Islet precursor cell (in vitro differentiated cells): Measurements from ENCODE around the gene EIF6.
"Not testable (repeated sequence)": the region's sequence is repeated elsewhere in the genome, so short reads cannot be mapped to it uniquely, and the experiment has no call there.

ENCODE experiments used
- DNase-seq: peaks from one replicate; pipeline ENCODE4 v3.0.0-alpha.2; 2018

The EIF6 gene

DNA sequence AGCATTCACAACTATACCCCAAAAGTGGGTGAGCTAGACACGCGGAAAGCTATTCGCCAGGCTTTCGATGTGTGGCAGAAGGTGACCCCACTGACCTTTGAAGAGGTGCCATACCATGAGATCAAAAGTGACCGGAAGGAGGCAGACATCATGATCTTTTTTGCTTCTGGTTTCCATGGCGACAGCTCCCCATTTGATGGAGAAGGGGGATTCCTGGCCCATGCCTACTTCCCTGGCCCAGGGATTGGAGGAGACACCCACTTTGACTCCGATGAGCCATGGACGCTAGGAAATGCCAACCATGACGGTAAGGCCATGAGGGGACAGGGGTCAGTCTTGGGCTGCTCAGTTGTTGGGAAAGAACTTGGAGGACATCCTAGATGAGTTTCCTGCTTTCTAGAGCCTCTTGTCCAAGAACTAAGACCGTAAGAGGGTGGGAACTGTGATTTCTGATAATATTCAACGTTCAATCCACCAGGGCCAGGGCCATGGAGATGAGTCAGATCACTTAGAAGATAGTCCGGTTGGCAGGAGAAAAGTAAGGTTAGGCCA is 30.0 kb downstream of the EIF6 start:
- DNase-seq: no peak

DNA sequence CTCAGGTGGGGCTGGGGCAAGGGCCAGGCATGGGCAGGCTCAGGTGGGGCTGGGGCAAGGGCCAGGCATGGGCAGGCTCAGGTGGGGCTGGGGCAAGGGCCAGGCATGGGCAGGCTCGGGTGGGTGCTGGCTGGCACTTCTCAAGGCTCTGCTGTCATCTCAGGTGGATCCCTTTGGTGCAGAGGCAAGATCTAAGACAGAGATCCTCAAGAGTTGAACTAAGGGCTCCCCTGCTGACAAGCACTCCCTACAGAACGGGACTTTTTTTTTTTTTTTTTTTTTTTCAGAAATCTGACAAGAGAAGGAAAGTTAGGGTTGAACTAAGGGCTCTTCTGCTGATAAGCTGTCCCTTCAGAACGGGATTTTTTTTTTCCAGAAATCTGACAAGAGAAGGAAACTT is 31.6 kb downstream of the EIF6 start:
- DNase-seq: no peak

DNA sequence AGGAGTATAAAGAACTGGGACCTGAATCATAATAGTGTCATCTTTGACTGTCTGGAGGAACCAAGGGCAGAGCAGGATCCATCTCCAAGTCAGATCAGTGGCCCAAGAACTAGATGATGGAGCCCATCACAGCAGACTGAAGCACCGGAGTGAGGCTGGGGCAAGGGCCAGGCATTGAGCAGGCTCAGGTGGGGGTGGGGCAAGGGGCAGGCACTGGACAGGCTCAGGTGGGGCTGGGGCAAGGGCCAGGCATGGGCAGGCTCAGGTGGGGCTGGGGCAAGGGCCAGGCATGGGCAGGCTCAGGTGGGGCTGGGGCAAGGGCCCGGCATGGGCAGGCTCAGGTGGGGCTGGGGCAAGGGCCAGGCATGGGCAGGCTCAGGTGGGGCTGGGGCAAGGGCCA is 32.0 kb downstream of the EIF6 start:
- DNase-seq: not testable (repeated sequence)

DNA sequence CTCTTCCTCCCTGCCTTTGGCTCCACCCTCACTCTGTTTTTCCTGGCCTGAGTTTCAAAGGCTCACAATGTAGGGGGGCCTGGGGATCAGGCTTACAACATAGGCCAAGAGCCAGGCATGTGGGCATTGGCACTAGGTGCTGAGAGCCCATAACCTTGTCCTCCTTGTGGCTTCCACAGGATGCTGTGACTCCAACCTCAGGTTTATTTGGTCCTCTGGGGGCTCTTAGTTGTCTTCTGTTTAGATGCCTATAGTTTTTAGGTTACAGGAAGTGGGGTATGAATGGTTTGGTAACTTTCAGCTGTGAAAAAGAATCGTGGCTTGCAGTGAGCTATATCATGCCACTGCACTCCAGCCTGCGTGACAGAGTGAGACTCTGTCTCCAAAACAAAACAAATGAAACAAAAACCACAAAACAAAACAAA is 32.5 kb downstream of the EIF6 start:
- no peak for DNase-seq

DNA sequence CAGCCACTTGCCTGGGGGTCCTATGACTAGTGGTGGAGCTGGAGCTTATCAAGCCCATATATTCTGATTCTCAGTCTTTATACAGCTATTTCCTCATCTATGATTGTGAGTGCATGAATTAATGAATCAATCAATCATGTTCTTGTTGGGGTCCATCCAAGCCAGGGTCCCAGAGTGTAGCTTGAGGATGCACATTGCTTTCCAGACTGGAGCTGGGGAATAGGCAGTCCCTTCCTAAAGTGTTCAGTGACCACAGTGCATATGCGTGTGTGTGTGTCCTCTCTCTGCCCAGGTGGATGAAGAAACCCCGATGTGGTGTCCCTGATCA is 33.0 kb downstream of the EIF6 start:
- no peak for DNase-seq

DNA sequence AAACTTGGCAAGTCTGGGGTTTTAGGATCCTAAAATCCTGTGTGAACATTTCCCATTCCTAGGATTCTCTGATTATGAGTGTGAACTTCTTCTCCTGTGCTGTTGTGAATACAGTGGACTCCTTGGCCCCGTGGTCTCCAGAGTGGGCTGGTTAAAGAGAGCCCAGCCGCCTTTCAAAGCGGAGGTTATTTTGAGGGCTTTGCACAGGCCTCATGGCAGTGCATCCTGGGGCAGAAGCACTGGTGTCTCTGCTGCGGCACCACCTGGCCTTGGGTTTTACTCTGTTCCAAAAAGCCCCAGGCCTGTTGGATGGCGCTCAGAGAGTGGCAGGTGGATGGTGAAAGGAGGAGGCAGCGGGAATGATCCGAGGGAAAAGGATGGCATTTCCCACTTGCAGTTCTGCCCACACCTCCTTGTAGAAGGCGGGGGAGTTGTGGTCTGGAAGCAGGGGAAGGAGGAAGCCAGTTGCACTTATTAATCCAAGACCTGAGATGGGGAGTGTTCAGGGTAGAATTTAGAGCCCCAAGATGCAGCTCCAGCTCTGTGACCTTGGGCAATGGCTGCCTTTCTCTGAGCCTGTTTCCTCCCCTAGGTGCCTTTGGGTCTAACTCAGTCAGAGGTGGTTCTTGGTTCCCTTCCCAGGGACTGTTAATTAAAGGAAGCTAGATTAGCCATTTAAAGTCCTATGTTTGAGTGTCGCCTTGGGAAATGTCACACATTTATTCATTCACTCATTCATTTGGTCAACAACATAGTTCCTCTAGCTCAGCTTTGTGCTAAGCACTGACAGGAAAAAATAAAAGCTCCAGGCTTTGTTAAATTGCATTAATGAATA is 35.7 kb downstream of the EIF6 start:
- DNase-seq: no peak

DNA sequence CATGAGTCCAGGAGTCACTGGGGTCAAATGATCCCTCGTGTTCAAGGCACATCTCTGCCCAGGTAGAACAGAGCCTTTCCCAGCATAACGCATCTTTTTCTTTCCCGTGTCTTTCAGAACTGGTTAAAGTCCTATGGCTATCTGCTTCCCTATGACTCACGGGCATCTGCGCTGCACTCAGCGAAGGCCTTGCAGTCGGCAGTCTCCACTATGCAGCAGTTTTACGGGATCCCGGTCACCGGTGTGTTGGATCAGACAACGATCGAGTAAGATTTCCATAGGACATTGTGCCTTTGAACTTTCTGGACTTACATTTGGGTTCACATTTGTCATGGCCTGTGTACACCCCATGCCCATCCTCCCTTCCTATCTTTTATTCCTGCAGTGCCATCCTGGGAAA is 37.8 kb downstream of the EIF6 start:
- peak; percentile 72 for DNase-seq

DNA sequence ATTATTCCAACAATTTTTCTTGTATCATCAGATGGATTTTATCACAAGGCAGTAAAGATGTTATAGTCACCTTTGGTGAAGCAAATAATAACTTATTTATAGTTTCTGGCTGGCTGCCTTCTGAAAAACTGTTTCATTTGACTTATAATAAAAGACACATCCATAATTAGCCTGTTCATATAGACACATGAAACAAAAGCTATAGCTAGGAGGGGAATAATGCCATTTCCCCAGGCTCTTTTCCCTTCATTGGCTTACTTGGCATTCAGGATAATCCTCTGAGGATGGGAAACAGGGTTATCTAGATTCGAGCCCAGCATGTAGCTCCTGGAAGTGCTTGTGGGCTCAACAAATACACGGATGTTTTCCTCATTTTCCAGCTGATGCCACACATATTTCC is 40.6 kb downstream of the EIF6 start:
- no peak for DNase-seq

DNA sequence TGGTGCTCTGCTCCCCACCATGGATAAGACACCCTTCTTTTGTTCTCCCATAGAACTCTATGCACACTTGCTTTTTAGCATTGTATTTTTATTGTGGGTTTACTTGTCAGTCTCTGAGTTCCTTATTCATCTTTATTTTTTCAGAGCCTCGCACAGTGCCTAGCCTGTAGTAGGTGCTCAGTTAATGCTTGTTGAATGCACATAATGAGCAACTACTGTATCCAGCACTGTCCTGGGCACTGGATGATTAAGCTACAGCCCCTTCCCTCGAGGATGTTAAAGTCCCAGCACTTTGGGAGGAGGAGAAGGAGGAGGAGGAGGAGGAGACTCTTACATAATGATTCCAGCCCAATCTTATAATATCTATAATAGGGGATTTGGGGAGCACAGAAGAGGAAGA is 41.3 kb downstream of the EIF6 start:
- no peak for DNase-seq

DNA sequence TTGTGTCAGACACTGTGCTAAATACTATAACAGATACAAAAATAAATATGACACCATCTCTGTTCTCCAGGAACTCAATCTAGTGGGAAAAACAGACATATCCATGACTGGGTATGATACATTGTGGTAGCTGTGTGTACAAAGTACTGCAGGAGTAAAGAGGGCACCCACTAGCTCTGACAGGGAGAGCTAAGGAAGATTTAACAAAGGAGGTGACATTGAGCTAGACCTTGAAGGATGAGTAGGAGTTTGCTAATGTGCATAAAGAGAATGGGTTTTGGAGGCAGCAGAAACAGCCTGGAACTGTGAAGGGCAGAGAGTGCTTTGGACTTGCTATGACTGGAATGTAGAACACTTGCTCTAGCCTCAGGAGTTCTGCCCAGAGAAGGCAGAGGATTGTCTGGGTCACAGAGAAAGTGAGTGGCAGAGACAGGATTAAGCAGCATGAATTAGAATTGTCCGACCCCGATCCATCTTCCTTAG is 43.7 kb downstream of the EIF6 start:
- DNase-seq: no peak

DNA sequence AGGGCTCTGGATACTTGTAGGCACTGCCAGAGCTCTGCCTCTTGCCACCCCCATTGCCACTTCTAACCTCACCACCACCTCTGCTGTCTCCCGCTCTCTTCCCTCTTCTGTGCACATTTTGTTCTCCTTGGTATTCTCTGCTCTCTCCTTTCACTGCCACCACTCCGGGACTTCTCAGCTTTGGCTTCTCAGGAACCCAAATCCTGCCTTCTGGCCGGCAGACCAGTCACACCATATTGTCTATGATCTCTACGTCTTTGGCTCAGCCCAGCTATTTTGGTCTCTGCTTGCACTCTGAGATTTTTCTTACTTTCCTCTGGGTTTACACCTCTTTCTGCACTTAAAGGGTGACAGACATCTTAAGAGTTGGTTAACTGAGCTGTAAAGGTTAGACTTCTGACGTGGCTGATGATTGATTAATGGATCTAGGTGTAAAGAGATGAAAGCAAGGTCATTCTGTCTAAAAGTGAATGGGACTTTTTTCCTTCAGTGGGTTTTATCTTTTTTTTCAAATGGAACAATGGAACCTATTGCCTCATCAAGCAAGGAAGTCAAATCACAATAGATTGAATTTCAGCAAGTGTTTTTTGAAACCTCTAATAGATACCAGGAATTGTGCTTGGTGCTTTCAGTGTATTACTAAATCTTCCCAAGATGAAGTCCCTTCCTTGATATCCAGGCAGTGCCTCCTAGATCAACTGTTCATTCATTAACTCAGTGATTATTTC is 44.3 kb downstream of the EIF6 start:
- DNase-seq: no peak

DNA sequence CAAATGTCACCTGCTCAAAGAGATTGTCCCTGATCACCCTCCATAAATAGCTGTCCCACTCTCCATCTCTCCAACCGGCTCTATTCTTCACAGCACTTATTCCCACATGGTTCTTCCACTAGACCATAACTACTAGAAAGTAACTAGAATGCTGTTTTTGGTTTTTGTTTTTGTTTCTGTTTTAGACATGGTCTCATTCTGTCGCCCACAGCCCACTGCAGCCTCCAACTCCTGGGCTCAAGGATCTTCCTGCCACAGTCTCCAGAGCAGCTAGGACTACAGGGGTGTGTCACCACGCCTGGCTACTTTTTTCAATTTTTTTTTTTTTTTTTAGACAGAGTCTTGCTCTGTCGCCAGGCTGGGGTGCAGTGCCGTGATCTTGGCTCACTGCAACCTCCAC is 45.8 kb downstream of the EIF6 start:
- no peak for DNase-seq

DNA sequence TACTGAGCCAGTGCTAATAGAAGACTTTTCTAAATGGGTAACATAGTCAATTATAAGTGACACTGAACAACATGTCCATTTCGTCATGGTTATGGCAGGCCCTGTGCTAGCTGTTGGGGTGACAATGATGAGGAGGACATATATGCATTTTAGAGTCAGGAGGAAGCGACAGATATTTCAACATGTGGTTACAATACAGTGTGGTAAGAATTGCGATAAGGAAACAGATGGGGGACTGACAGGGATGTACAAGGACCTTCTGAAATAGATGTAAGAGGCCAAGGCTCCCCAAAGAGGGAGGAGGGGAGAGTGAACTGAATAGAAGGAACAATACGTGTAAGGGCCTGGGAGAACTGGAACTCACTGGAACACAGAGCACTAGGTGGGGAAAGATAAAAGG is 46.4 kb downstream of the EIF6 start:
- DNase-seq: no peak

DNA sequence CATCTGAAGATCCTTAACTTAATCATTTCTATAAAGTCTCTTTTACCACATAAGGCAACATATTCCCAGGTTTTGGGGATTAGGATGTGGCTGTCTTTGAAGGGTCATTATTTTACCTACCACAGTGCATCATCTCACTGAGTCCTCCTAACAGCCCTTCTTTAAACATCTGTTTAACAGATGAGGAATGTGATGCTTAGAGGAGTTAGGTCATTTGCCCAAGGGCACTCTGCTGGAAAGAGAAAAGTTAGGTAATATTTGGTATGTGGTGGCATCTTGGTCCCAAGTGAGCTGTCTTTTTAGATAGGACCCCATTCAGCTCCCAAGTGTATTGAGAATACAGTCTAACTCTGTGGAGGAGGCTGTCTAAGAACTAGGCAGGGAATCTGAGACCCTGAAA is 47.1 kb downstream of the EIF6 start:
- DNase-seq: no peak

DNA sequence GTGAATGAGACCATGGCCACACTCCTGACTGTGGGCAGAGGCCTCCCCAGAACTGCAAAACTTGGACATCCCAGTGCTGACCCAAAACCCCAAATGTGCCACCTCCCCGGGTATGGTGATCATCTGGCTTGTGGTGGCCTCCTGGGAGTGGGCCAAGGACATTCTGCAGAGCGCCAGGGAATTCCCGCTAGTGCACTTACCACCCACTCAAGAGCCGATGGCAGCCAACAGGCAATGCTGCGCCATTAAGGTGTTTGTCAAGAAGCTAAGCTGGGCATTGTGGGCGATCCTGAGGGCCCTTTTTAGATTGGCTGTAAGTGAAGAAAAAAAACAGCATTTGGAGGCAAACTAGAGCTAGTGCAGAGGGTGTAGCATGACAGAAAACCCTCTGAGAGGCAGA is 48.7 kb downstream of the EIF6 start:
- DNase-seq: no peak

DNA sequence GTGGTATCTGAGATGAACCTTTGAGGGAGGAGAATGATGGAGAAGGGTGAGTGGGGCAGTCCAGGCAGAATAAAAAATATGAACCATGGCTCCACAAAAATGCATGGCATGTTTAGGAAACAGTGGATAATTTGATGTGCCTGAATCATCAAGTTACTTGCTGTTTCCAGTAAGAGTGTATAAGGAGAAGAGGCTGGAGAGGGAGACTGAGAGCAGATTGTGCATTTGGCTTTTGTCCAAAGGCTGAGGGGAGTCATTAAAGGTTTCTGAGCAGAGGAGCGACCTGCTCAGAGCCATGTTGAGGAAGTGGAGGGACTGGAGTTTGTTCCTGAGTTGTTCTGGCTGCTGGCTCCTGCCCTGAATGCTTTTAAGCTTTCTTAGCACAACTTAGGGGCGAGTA is 52.0 kb downstream of the EIF6 start:
- DNase-seq: no peak
